ENCODE results near the gene TRIP11. TPM values are rescaled to one million over a fixed set of nuclear protein-coding genes. Genes with fewer than 3 reads are reported as not detected.

The TRIP11 gene
- polyA plus RNA-seq, 3 donors = 6.1 to 15.6 (median 13.4) TPM

DNA sequence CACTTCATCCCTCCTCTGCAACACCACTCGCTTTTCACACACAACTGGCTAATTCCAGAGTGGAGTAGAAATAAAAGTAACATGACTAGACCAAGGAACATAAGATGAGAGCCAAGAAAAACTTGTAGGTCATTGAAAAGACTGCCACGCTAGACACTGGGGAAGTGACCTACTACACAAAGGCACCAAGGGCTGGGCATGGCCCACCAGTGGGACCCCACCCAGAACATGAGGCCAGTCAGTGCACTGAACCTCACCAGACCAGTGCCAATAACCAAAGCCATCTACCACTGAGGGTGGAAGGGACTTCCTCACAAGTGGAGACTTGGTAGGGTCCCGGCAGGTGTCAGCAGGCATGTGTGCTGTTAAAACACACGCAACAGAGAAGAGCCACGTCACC is 112.1 kb downstream of the TRIP11 start:
- Histone ChIP-seq H2AFZ (ENCODE audit: insufficient read depth, low read depth, low read length, poor library complexity, severe bottlenecking) (no peak overlapping the region), H3K4me2 (replicated peaks; ENCODE audit: extremely low read depth, low read length, poor library complexity, severe bottlenecking) (no peak overlapping the region), H3K9me3 (replicated peaks in 1 of 2; ENCODE audit: control insufficient read depth in 1 of 2, insufficient read depth in 1 of 2, low read length in 2 of 2) (no peaks in the 10 kb centered on the region), H4K20me1 (ENCODE audit: insufficient read depth, low read length) (no peaks in the 10 kb centered on the region), H3K27me3 (ENCODE audit: control insufficient read depth in 2 of 2, insufficient read depth in 2 of 2, low read length in 2 of 2) (no peaks in the 10 kb centered on the region), H3K79me2 (ENCODE audit: insufficient read depth, low read length) (no peaks in the 10 kb centered on the region), H3K36me3 (replicated peaks in 1 of 2; ENCODE audit: control insufficient read depth in 1 of 2, insufficient read depth in 2 of 2, low read length in 2 of 2) (no peaks in the 10 kb centered on the region), H3K4me3 (replicated peaks in 1 of 3; ENCODE audit: low read depth in 2 of 3, low read length in 3 of 3) (no peak overlapping the region), H3K9ac (ENCODE audit: insufficient read depth, low read length, poor library complexity, severe bottlenecking) (no peak overlapping the region), H3K4me1 (ENCODE audit: control insufficient read depth in 1 of 2, insufficient read depth in 2 of 2, low read length in 2 of 2) (no peaks in the 10 kb centered on the region), H3K27ac (ENCODE audit: low read depth in 1 of 2, low read length in 2 of 2) (no peak overlapping the region)
- WGBS (ENCODE audit: insufficient coverage) = 100% methylated on average over 2 of the region's 5 CpGs
- no peaks in the 10 kb centered on the region for H3K9me3 Mint-ChIP-seq
- peak overlapping the region in 1 of 7 donors; percentile 4 for H3K27ac Mint-ChIP-seq
- no peaks in the 10 kb centered on the region for H3K36me3 Mint-ChIP-seq
- no peak for TF ChIP-seq CTCF (IDR thresholded peaks at IDR 0.05)
- intact Hi-C loops (cut with micrococcal nuclease) = no loop called here
- no peak for DNase-seq
- peaks cover 0 to 2% (median 0%) of the 10 kb centered on the region in 3 donors for H3K27me3 Mint-ChIP-seq (ENCODE audit: low read depth in 3 of 3)
- H3K4me1 Mint-ChIP-seq = peaks cover 15% of the 10 kb centered on the region
- no peak overlapping the region for H3K4me3 Mint-ChIP-seq

DNA sequence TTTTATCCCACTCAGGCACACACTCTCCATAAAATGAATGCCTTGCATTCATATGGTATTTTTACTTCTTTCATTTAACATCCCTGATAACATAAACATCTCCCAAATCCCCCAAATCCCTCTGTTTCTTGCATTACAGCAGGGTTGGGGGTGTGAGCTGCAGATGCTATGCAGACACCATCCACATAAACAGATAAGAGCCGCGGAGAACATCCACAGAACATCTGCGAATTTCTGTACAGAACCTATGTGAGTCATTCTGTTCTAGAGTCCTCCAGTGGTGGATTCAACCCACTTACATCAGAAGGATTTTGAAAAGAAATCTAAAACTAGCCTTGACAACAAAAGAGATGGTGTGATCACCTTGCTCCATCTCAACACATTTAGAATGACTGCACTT is 112.7 kb downstream of the TRIP11 start:
- H3K4me3 Mint-ChIP-seq = no peak overlapping the region
- DNase-seq = no peak
- Histone ChIP-seq H3K9me3 (replicated peaks in 1 of 2; ENCODE audit: control insufficient read depth in 1 of 2, insufficient read depth in 1 of 2, low read length in 2 of 2) (no peaks in the 10 kb centered on the region), H3K27me3 (ENCODE audit: control insufficient read depth in 2 of 2, insufficient read depth in 2 of 2, low read length in 2 of 2) (no peaks in the 10 kb centered on the region), H3K4me2 (replicated peaks; ENCODE audit: extremely low read depth, low read length, poor library complexity, severe bottlenecking) (no peak overlapping the region), H4K20me1 (ENCODE audit: insufficient read depth, low read length) (no peaks in the 10 kb centered on the region), H3K4me1 (ENCODE audit: control insufficient read depth in 1 of 2, insufficient read depth in 2 of 2, low read length in 2 of 2) (no peaks in the 10 kb centered on the region), H3K27ac (ENCODE audit: low read depth in 1 of 2, low read length in 2 of 2) (no peak overlapping the region), H3K9ac (ENCODE audit: insufficient read depth, low read length, poor library complexity, severe bottlenecking) (no peak overlapping the region), H3K36me3 (replicated peaks in 1 of 2; ENCODE audit: control insufficient read depth in 1 of 2, insufficient read depth in 2 of 2, low read length in 2 of 2) (no peaks in the 10 kb centered on the region), H2AFZ (ENCODE audit: insufficient read depth, low read depth, low read length, poor library complexity, severe bottlenecking) (no peak overlapping the region), H3K4me3 (replicated peaks in 1 of 3; ENCODE audit: low read depth in 2 of 3, low read length in 3 of 3) (no peak overlapping the region), H3K79me2 (ENCODE audit: insufficient read depth, low read length) (no peaks in the 10 kb centered on the region)
- H3K4me1 Mint-ChIP-seq = peaks cover 15% of the 10 kb centered on the region
- no peak for TF ChIP-seq CTCF (IDR thresholded peaks at IDR 0.05)
- no peaks in the 10 kb centered on the region for H3K9me3 Mint-ChIP-seq
- H3K27me3 Mint-ChIP-seq (ENCODE audit: low read depth in 3 of 3) = peaks cover 0 to 2% (median 0%) of the 10 kb centered on the region in 3 donors
- no peaks in the 10 kb centered on the region for H3K36me3 Mint-ChIP-seq
- intact Hi-C loops (cut with micrococcal nuclease) = no loop called here
- no CpG with 5 or more reads among the region's 3 CpGs for WGBS (ENCODE audit: insufficient coverage)
- no peak overlapping the region for H3K27ac Mint-ChIP-seq
